MCF 10A (cell line): Measurements from ENCODE around the gene DEFB112. TPM values are rescaled to one million over a fixed set of nuclear protein-coding genes. Genes with fewer than 3 reads are reported as not detected.
A peak's percentile ranks its signal among the peaks of the same experiment; 100 is the strongest.

ENCODE experiments used
- BruUV-seq: library from RNA; stranded (reverse); fragments of 400-500 nt; replicated peaks from 2 replicates; lab custom pipeline; 2021; lab: Mats Ljungman, UMichigan
- CTCF ChIA-PET: fragments of 300-600 bp; sonication (Branson Sonifier 250); formaldehyde crosslinking; extraction: SDS; loops from one replicate; lab custom pipeline; 2021; ENCODE audit warnings: antibody characterized with exemption, inconsistent platforms; lab: Yijun Ruan, JAX
- POLR2A ChIA-PET: fragments of 300-600, 350-650 bp; sonication (Branson Sonifier 250); formaldehyde crosslinking; extraction: SDS; loops from one replicate; lab custom pipeline; 2020; ENCODE audit warnings: antibody characterized with exemption, inconsistent platforms; lab: Yijun Ruan, JAX
- DNase-seq: peaks from one replicate; pipeline ENCODE4 v3.0.0-alpha.2; 2018; ENCODE audit not compliant: unreplicated experiment
- H3K27ac Mint-ChIP-seq: one replicate; pipeline ENCODE4 v1.8.0; 2022; ENCODE audit warnings: mild to moderate bottlenecking, low read depth, mixed read lengths; ENCODE audit not compliant: unreplicated experiment
- H3K27me3 Mint-ChIP-seq: one replicate; pipeline ENCODE4 v1.8.0; 2022; ENCODE audit warnings: mixed read lengths; ENCODE audit not compliant: insufficient read depth, unreplicated experiment
- H3K36me3 Mint-ChIP-seq: one replicate; pipeline ENCODE4 v1.8.0; 2022; ENCODE audit warnings: mild to moderate bottlenecking, moderate library complexity, mixed read lengths; ENCODE audit not compliant: insufficient read depth, unreplicated experiment
- H3K4me1 Mint-ChIP-seq: one replicate; pipeline ENCODE4 v1.8.0; 2022; ENCODE audit warnings: mixed read lengths; ENCODE audit not compliant: insufficient read depth, unreplicated experiment
- H3K4me3 Mint-ChIP-seq: one replicate; pipeline ENCODE4 v1.8.0; 2022; ENCODE audit warnings: mild to moderate bottlenecking, moderate library complexity, mixed read lengths; ENCODE audit not compliant: unreplicated experiment
- H3K9me3 Mint-ChIP-seq: one replicate; pipeline ENCODE4 v1.8.0; 2022; ENCODE audit warnings: mixed read lengths; ENCODE audit not compliant: unreplicated experiment
- CTCF ChIP-seq: fragments of 200-600 bp; IDR thresholded peaks from one replicate; pipeline ENCODE4 v1.8.0; 2022; ENCODE audit warnings: antibody characterized with exemption, mild to moderate bottlenecking; ENCODE audit not compliant: unreplicated experiment
- intact Hi-C: fragments of 100-400 bp; cut with micrococcal nuclease; formaldehyde crosslinking; loops from 2 replicates; pipeline ENCODE4 v1.14.1; 2022
- total RNA-seq: library from RNA; stranded (reverse); gene quantifications from 2 replicates; pipeline ENCODE4 v1.2.3, GENCODE V29; 2022

DEFB112 gene
- total RNA-seq, 1 experiment from 2014 or later = not detected

DNA sequence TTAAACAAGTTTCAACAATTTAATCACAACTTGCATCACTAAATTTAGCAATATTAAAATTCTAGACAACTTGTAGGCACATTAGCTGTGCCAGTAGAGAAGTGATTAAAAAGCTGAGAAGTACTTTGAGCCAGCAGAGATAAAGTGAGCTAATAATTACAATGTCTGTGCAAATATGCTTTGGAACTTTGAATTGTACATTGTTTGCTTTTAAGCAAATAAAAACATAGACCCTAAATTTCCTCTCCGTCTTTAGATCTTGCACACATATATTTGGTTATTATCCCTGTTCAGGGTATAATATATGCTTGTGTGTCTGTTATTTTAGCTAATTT is 44.2 kb upstream of the DEFB112 start:
- no peak overlapping the region for H3K27ac Mint-ChIP-seq
- H3K27me3 Mint-ChIP-seq = peaks cover 27% of the 10 kb centered on the region
- BruUV-seq = no TSS peak
- DNase-seq = no peak
- CTCF ChIA-PET = interaction anchor here (0.6 to 1.1 kb wide), 4 partner anchors 9 to 23 kb away, joined by 3 read pairs; no protein-coding TSS in a partner anchor
- H3K9me3 Mint-ChIP-seq = no peaks in the 10 kb centered on the region
- H3K4me1 Mint-ChIP-seq = no peaks in the 10 kb centered on the region
- intact Hi-C loops = no loop called here
- no peak for TF ChIP-seq CTCF
- no peaks in the 10 kb centered on the region for H3K36me3 Mint-ChIP-seq
- POLR2A ChIA-PET = interaction anchor here (0.6 kb wide), 1 partner anchor 9 kb away, joined by 3 read pairs; no protein-coding TSS in a partner anchor
- no peak overlapping the region for H3K4me3 Mint-ChIP-seq

DNA sequence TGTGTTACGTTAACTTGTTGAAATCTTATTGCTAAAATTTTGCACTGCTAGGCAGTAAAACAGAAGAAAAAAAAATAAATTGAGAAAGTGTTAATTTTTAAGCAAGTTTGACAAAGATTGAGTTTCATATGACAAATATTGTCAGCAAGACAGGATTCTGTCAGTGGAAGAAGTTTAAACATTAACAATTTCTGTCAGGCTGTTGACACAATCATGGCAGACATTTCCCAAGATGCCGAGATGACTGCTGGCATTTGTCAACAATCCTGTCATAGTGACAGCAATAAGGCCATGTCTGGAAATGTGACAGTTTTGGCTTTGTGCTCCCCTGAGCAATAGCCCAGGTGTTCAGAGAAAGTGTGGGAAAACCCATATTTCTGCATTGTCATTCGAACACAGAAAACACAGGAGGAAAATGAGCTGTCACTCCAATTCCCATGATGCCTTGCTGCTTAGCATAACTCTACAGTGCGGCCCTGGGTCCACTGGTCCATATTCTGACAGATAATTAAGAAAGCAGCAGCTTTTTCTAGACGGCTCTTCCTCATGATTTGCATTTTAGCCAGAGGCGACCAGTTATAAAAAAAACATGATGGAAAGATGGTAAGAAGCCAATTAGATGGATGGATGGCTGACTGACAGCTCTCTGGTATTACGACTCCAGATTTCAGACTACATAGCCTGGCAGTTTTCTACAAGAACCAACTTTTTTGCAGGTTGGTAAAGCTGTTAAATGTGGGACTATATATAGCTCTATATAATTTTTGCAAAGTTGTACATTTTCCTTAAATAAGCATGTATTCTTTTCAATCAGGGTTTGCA is 43.6 kb upstream of the DEFB112 start:
- POLR2A ChIA-PET = interaction anchor here (0.6 kb wide), 1 partner anchor 10 kb away, joined by 3 read pairs; no protein-coding TSS in a partner anchor
- Mint-ChIP-seq H3K36me3 (no peaks in the 10 kb centered on the region), H3K27ac (no peak overlapping the region), H3K4me1 (no peaks in the 10 kb centered on the region), H3K27me3 (peaks cover 21% of the 10 kb centered on the region), H3K4me3 (no peak overlapping the region), H3K9me3 (no peaks in the 10 kb centered on the region)
- no peak for TF ChIP-seq CTCF
- BruUV-seq = no TSS peak
- CTCF ChIA-PET = interaction anchor here (0.6 to 1.1 kb wide), 3 partner anchors 10 to 17 kb away, joined by 3 read pairs; no protein-coding TSS in a partner anchor
- DNase-seq = no peak
- intact Hi-C loops = no loop called here

GRCh38 chr6:50091641-50092040 is 41.9 kb upstream of the DEFB112 start:
- H3K9me3 Mint-ChIP-seq = no peaks in the 10 kb centered on the region
- ChIA-PET CTCF (interaction anchor here (1.0 kb wide), 1 partner anchor 8 kb away, joined by 3 read pairs; no protein-coding TSS in a partner anchor), POLR2A (no interaction called here)
- no peak overlapping the region for H3K27ac Mint-ChIP-seq
- BruUV-seq = no TSS peak
- DNase-seq = peak; percentile 57
- H3K4me3 Mint-ChIP-seq = no peak overlapping the region
- no peaks in the 10 kb centered on the region for H3K4me1 Mint-ChIP-seq
- H3K36me3 Mint-ChIP-seq = no peaks in the 10 kb centered on the region
- intact Hi-C loops = no loop called here
- H3K27me3 Mint-ChIP-seq = peaks cover 9% of the 10 kb centered on the region
- no peak for TF ChIP-seq CTCF

DNA sequence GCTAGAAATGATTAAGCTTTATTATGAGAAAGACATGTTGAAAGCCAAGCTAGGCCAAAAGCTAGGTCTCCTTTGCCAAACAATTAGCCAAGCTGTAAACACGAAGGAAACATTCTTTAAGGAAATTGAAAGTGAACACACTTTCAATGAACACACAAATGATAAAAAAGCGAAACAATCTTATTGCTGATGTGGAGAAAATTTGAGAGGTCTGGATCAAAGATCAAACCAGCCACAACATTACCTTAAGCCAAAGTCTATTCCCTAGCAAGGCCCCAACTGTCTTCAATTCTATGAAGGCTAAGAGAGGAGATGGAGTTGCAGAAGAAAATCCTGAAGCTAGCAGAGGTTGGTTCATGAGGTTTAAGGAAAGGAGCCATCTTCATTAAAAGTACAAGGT is 40.2 kb upstream of the DEFB112 start:
- Mint-ChIP-seq H3K9me3 (no peaks in the 10 kb centered on the region), H3K27me3 (no peaks in the 10 kb centered on the region), H3K27ac (no peak overlapping the region), H3K4me1 (no peaks in the 10 kb centered on the region), H3K36me3 (no peaks in the 10 kb centered on the region), H3K4me3 (no peak overlapping the region)
- ChIA-PET CTCF (interaction anchor here (1.0 to 1.1 kb wide), 2 partner anchors 10 to 567 kb away, joined by 3 read pairs; no protein-coding TSS in a partner anchor), POLR2A (no interaction called here)
- BruUV-seq = no TSS peak
- DNase-seq = no peak
- TF ChIP-seq CTCF = no peak
- intact Hi-C loops = no loop called here
